ENCODE results near the gene CHRNB1. TPM values are rescaled to one million over a fixed set of nuclear protein-coding genes. Genes with fewer than 3 reads are reported as not detected.

CHRNB1 gene
- total RNA-seq, 3 donors from 2014 or later (not counting 1 experiment from before 2014, with no cell fraction given) = 9.8 to 10.4 (median 10.2) TPM

- Histone ChIP-seq H3K27ac (ENCODE audit: low read length) (no peak overlapping the region), H3K9me3 (ENCODE audit: control insufficient read depth, insufficient read depth, low read length) (no peaks in the 10 kb centered on the region), H3K27me3 (ENCODE audit: control insufficient read depth, insufficient read depth, low read length) (no peaks in the 10 kb centered on the region), H3K36me3 (ENCODE audit: control insufficient read depth, insufficient read depth, low read length) (no peaks in the 10 kb centered on the region), H3K4me1 (ENCODE audit: control insufficient read depth, insufficient read depth, low read length) (no peaks in the 10 kb centered on the region), H3K4me3 (ENCODE audit: low read length) (no peak overlapping the region)
- no peaks in the 10 kb centered on the region for H3K4me1 Mint-ChIP-seq
- no peaks in the 10 kb centered on the region for H3K36me3 Mint-ChIP-seq
- ATAC-seq (no peak), DNase-seq (no peak)
- H3K9me3 Mint-ChIP-seq = no peaks in the 10 kb centered on the region
- H3K27me3 Mint-ChIP-seq (ENCODE audit: low read depth in 2 of 2) = no peaks in the 10 kb centered on the region
- no peak for TF ChIP-seq CTCF (IDR thresholded peaks at IDR 0.05)
- intact Hi-C loops (cut with micrococcal nuclease) = no loop called here
- H3K4me3 Mint-ChIP-seq = no peak overlapping the region
- no peak overlapping the region for H3K27ac Mint-ChIP-seq
- WGBS (ENCODE audit: insufficient coverage) = 94% methylated on average over 33 of the region's 33 CpGs
Measured at GRCh38 chr17:7426203-7426863, 18.5 kb upstream of the CHRNB1 start.

GRCh38 chr17:7426896-7427489 is 17.9 kb upstream of the CHRNB1 start:
- Histone ChIP-seq H3K27ac (ENCODE audit: low read length) (no peak overlapping the region), H3K9me3 (ENCODE audit: control insufficient read depth, insufficient read depth, low read length) (no peaks in the 10 kb centered on the region), H3K36me3 (ENCODE audit: control insufficient read depth, insufficient read depth, low read length) (no peaks in the 10 kb centered on the region), H3K4me3 (ENCODE audit: low read length) (no peak overlapping the region), H3K4me1 (ENCODE audit: control insufficient read depth, insufficient read depth, low read length) (no peaks in the 10 kb centered on the region), H3K27me3 (ENCODE audit: control insufficient read depth, insufficient read depth, low read length) (no peaks in the 10 kb centered on the region)
- no peak for TF ChIP-seq CTCF (IDR thresholded peaks at IDR 0.05)
- H3K4me1 Mint-ChIP-seq = no peaks in the 10 kb centered on the region
- intact Hi-C loops (cut with micrococcal nuclease) = no loop called here
- no peaks in the 10 kb centered on the region for H3K9me3 Mint-ChIP-seq
- DNase-seq (no peak), ATAC-seq (no peak)
- H3K27ac Mint-ChIP-seq = no peak overlapping the region
- H3K27me3 Mint-ChIP-seq (ENCODE audit: low read depth in 2 of 2) = no peaks in the 10 kb centered on the region
- no peaks in the 10 kb centered on the region for H3K36me3 Mint-ChIP-seq
- H3K4me3 Mint-ChIP-seq = no peak overlapping the region
- WGBS (ENCODE audit: insufficient coverage) = 93% methylated on average over 29 of the region's 29 CpGs

- no peak overlapping the region for H3K27ac Mint-ChIP-seq
- H3K4me3 Mint-ChIP-seq = no peak overlapping the region
- no peaks in the 10 kb centered on the region for H3K36me3 ChIP-seq (ENCODE audit: control insufficient read depth, insufficient read depth, low read length)
- H3K27me3 Mint-ChIP-seq (ENCODE audit: low read depth in 2 of 2) = no peaks in the 10 kb centered on the region
- H3K4me1 Mint-ChIP-seq = no peaks in the 10 kb centered on the region
- no peaks in the 10 kb centered on the region for H3K9me3 ChIP-seq (ENCODE audit: control insufficient read depth, insufficient read depth, low read length)
- H3K27me3 ChIP-seq (ENCODE audit: control insufficient read depth, insufficient read depth, low read length) = no peaks in the 10 kb centered on the region
- WGBS (ENCODE audit: insufficient coverage) = 96% methylated on average over 7 of the region's 7 CpGs
- H3K27ac ChIP-seq (ENCODE audit: low read length) = no peak overlapping the region
- no peak for ATAC-seq
- H3K4me3 ChIP-seq (ENCODE audit: low read length) = no peak overlapping the region
- no peaks in the 10 kb centered on the region for H3K9me3 Mint-ChIP-seq
- H3K4me1 ChIP-seq (ENCODE audit: control insufficient read depth, insufficient read depth, low read length) = no peaks in the 10 kb centered on the region
- no peak for DNase-seq
- no peak for TF ChIP-seq CTCF (IDR thresholded peaks at IDR 0.05)
- intact Hi-C loops (cut with micrococcal nuclease) = no loop called here
- no peaks in the 10 kb centered on the region for H3K36me3 Mint-ChIP-seq
Measured at GRCh38 chr17:7427549-7427948, 17.3 kb upstream of the CHRNB1 start.

- H3K36me3 Mint-ChIP-seq = no peaks in the 10 kb centered on the region
- H3K4me1 Mint-ChIP-seq = no peaks in the 10 kb centered on the region
- Histone ChIP-seq H3K36me3 (ENCODE audit: control insufficient read depth, insufficient read depth, low read length) (no peaks in the 10 kb centered on the region), H3K27ac (ENCODE audit: low read length) (no peak within 1 kb of the TSS), H3K4me1 (ENCODE audit: control insufficient read depth, insufficient read depth, low read length) (no peaks in the 10 kb centered on the region), H3K9me3 (ENCODE audit: control insufficient read depth, insufficient read depth, low read length) (no peaks in the 10 kb centered on the region), H3K4me3 (ENCODE audit: low read length) (no peak within 1 kb of the TSS), H3K27me3 (ENCODE audit: control insufficient read depth, insufficient read depth, low read length) (no peaks in the 10 kb centered on the region)
- TF ChIP-seq CTCF (IDR thresholded peaks at IDR 0.05) = no peak
- WGBS (ENCODE audit: insufficient coverage) = 81% methylated on average over 5 of the region's 5 CpGs
- intact Hi-C loops (cut with micrococcal nuclease) = no loop called here
- DNase-seq (no peak), ATAC-seq (no peak)
- no peaks in the 10 kb centered on the region for H3K27me3 Mint-ChIP-seq (ENCODE audit: low read depth in 2 of 2)
- H3K27ac Mint-ChIP-seq = no peak within 1 kb of the TSS
- H3K4me3 Mint-ChIP-seq = no peak within 1 kb of the TSS
- H3K9me3 Mint-ChIP-seq = no peaks in the 10 kb centered on the region
Measured at GRCh38 chr17:7428557-7428956, 16.3 kb upstream of the CHRNB1 start, which contains the start of gene SPEM3. SPEM3 (plus strand) TSS chr17:7428857; CDS start chr17:7428903, 46 bp downstream.

Measured in natural killer cell (primary cell).